Gastroesophageal sphincter (tissue), 2 donors: ENCODE measurements around the gene C6orf89.

Experiments
- EP300 ChIP-seq: sonication (generic); formaldehyde crosslinking; IDR thresholded peaks from one replicate; pipeline ENCODE4 v1.6.1; 2017; ENCODE audit warnings: antibody characterized with exemption, mild to moderate bottlenecking
- POLR2AphosphoS5 ChIP-seq: sonication (generic); formaldehyde crosslinking; IDR thresholded peaks from one replicate; pipeline ENCODE4 v1.6.1; 2017; ENCODE audit warnings: antibody characterized with exemption

DNA sequence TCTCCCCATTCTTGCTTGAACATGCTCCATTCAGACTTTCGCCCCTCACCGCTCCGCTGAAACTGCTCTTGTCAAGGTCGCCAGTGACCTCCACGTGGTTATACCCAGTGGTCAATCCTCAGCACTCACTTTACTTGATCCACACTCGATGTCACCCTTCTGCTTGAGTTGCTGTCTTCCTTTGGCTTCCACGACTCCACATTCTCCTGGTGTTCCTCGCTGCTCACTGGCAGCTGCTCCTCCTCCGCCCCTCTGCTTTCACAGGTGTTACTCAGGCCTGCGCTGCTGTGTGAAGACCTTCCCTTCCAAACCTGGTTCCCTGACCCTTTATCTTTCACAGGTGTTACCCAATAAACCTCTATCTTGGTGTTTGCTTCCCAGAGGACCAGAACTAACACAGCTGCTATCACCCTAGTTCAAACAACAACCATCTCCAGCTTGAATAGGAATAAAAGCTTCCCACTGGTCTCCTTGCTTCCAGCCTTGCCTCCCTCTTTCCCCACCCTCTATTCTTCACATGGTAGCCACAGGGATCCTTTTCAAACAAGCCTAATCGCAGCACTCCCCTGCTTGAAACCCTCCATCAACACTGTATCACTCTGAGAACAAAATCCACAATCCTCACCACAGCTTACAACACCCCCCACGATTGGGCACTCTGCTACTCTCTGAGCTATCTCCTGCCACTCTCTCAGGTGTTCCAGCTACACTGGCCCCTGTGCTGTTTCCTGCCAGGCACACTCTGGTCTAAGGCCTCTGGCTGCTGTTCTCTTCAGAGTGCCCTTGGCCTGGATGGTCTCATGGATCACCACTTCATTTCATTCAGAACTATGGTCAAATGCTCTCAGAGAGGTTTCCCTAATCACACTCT is 21.8 kb upstream of the C6orf89 start:
- TF ChIP-seq EP300: no peak
- TF ChIP-seq POLR2AphosphoS5: no peak
